NCI-H2107 (cell line): ENCODE results near the gene ASTL.

Experiments
- DNase-seq: peaks from one replicate; lab custom pipeline; 2025; lab: John Stamatoyannopoulos, UW

Gene ASTL

GRCh38 chr2:96159084-96159830 is 21.0 kb upstream of the ASTL start:
- DNase-seq = no peak

- DNase-seq = no peak
These were observed 20.2 kb upstream of the ASTL start for GRCh38 chr2:96158554-96158940.

GRCh38 chr2:96157649-96158553 is 19.6 kb upstream of the ASTL start:
- no peak for DNase-seq

GRCh38 chr2:96156926-96157648 is 18.8 kb upstream of the ASTL start:
- DNase-seq = no peak

GRCh38 chr2:96156011-96156820 is 17.9 kb upstream of the ASTL start:
- DNase-seq = no peak

- no peak for DNase-seq
These were observed 16.4 kb upstream of the ASTL start for GRCh38 chr2:96154506-96155380.

GRCh38 chr2:96153991-96154431 is 15.7 kb upstream of the ASTL start:
- DNase-seq = no peak

GRCh38 chr2:96153291-96153713 is 15.0 kb upstream of the ASTL start:
- DNase-seq = no peak

GRCh38 chr2:96152304-96153161 is 14.2 kb upstream of the ASTL start:
- DNase-seq = no peak

- DNase-seq = no peak
These were observed 13.4 kb upstream of the ASTL start for GRCh38 chr2:96151595-96152303.

- DNase-seq = no peak
These were observed 12.7 kb upstream of the ASTL start for GRCh38 chr2:96150791-96151594.

- no peak for DNase-seq
These were observed 11.8 kb upstream of the ASTL start for GRCh38 chr2:96150007-96150640.

GRCh38 chr2:96148410-96149217 is 10.3 kb upstream of the ASTL start:
- peak; percentile 46 for DNase-seq

GRCh38 chr2:96147593-96148201 is 9.4 kb upstream of the ASTL start:
- DNase-seq = no peak

GRCh38 chr2:96146881-96147592 is 8.7 kb upstream of the ASTL start:
- DNase-seq = no peak
